ENCODE data around the gene FRMD5.

DNA sequence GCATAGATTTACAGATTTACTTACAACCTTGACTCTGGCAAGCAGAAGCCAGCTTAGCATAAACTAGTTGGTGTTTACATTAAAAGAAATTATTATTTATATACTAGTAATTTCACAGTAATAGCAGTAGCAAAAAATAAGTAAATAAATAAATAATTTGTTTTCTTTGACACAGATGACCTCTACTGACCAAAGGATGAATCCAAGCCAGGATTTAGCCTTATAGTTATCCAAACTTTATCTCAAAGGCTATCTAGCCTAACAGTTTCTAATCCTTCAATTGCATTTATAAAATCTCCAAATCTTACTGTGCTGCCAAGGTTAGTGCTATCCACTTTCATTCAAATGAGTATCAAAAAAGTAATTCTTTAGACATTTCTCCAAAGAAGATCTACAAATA, 64.3 kb downstream of the FRMD5 start:
- TF ChIP-seq, protein P1, sequence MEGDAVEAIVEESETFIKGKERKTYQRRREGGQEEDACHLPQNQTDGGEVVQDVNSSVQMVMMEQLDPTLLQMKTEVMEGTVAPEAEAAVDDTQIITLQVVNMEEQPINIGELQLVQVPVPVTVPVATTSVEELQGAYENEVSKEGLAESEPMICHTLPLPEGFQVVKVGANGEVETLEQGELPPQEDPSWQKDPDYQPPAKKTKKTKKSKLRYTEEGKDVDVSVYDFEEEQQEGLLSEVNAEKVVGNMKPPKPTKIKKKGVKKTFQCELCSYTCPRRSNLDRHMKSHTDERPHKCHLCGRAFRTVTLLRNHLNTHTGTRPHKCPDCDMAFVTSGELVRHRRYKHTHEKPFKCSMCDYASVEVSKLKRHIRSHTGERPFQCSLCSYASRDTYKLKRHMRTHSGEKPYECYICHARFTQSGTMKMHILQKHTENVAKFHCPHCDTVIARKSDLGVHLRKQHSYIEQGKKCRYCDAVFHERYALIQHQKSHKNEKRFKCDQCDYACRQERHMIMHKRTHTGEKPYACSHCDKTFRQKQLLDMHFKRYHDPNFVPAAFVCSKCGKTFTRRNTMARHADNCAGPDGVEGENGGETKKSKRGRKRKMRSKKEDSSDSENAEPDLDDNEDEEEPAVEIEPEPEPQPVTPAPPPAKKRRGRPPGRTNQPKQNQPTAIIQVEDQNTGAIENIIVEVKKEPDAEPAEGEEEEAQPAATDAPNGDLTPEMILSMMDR (conservative IDR thresholded peaks at IDR 0.05) = 0 out of 2 replicates have a peak, but pooled peaks have one; percentile 12
- TF ChIP-seq EZH2 (IDR thresholded peaks at IDR 0.05; ENCODE audit: low read depth) = no peak
